Hematopoietic multipotent progenitor cell treated with erythropoietin and hydrocortisone succinate and interleukin-3 and kit ligand, for 15 days (in vitro differentiated cells): Measurements from ENCODE around the gene BAHD1.

ENCODE experiments used
- DNase-seq: peaks from one replicate; pipeline ENCODE4 v3.0.0-alpha.2; 2015; ENCODE audit warnings: low spot score

The BAHD1 gene

GRCh38 chr15:40498891-40499290, 58.1 kb downstream of the BAHD1 start:
- DNase-seq, result no peak

GRCh38 chr15:40499931-40500330, 59.2 kb downstream of the BAHD1 start:
- no peak for DNase-seq

DNA sequence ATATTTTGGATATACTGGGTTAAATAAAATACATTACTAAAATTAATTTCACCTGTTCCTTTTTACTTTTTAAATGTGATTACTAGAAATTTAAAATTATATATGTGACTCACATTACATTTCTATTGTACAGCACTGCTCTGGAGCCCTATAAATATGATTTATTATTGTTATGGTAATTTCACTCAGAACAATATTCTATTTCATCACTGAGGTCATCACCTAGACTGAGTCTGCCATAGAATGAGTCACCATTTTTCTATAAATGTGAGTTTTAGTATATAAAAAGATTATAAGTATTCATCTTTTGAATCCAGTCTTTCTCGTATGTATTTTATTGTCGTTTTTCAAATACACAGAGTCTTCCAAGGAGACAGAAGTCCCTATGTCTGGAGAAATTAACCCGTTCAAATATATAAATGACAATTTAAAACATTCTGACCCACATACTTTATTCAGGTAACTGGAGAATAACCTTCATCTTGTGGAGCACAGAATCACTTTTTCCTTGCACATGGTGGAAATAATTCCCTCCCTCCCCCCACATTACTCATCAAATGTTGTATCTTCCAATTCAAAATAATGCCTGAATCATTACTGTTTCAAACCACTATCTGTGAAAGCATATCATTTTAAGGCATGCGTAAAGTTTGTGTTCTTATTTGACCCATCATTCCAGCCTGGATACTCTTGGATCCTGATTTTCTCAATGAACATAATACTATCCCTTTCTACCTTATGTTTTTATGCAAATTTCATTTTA, 60.0 kb downstream of the BAHD1 start:
- no peak for DNase-seq

DNA sequence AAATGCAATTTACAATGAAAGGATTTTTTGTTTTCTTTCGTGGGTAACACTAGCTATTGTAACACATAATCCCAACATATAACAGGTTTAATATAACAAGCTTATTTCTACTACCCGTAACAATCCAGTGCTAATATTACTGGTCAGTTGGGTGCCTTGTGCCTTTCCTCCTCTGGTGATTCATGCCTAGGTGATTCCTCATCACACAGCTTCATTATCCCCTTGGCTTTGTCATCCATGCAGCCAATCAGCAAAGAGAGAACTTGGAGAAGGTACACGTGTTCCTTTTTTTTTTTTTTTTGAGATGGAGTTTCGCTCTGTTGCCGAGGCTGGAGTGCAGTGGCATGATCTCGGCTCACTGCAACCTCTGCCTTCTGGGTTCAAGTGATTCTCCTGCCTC, 60.7 kb downstream of the BAHD1 start:
- DNase-seq, result no peak

DNA sequence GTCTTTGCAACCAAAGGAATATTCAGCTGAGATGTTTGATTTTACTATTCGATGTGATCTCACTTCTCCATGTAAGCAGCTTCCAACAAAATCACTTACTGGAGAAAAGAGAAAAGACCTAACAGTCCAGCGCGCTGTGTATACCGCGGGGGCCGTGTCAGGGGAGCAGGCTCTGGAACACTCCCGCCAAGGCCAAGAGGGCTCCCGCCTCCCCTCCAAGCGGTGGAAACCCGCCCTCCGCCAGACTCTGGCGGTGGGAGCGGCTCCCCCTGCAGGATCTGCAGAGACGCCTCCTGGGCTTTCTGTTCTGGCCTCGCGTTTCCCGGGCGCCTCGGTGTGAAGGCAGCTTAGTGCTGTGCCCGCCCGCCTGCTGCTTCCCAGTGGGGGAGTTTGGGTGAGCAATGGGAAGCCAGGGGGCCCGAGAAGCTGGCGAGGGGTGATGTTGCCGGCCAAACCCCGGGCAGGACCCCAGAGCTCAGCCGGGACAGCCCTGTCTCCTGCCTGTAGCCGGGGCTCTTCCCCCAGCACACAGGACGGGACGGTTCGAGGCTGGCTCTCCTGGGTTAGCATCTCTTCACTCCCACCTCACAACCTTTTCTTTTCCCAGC, 66.3 kb downstream of the BAHD1 start:
- peak; percentile 56 for DNase-seq

- no peak for DNase-seq
Measured at GRCh38 chr15:40508216-40508615, 67.5 kb downstream of the BAHD1 start.

- no peak for DNase-seq
Measured at GRCh38 chr15:40510201-40510600, 69.4 kb downstream of the BAHD1 start.

DNA sequence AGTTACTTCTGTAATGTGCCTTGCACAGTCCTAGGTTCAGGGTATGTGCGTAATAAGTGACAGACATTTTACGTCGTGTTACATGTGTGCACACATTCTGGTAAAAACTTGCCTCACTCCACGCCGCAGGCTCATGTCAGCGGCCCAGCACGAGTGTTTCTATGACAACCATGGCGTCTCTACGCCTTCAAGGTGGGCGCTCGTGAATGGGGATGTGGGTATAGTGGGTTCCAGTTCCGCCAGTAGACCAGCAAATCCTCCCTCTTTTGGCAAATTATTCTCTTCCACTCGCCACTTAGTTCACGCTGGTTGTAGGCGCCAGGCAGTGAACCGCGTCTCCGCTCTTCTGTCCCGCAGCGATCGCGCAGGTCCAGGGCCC, 70.3 kb downstream of the BAHD1 start:
- DNase-seq, result no peak

DNA sequence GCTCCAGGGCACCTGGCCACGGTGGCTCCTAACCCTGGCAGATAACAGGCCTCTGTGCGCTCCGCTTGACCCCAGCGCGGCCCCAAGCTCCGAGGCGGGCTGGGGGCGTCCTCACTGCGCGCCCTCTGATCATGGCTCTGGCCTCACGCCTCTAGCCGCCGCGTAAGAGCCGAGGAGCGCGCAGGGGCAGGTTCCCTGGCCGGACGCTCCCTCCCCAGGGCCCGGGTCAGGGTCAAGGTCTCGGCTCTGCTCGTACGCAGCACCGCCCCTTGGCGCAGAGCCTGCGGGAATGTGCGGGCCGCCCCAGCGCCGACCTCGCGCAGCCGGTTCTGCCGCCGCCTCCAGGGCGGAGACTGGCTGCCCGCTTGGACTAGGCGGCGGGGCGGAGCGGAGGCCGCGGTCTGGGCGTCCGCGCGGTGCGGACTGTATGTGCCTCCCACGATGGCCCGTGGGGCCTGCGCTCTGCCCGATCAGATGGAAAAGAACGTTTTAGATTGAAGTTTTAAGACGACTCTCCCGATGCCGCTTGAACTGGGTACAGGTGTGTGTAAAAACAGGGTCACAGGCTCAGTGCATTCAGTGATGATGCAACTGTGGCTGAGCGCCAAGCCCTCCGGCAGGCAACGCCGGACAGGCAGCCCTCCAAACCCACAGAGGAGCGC, 70.8 kb downstream of the BAHD1 start:
- DNase-seq, result peak; percentile 27

DNA sequence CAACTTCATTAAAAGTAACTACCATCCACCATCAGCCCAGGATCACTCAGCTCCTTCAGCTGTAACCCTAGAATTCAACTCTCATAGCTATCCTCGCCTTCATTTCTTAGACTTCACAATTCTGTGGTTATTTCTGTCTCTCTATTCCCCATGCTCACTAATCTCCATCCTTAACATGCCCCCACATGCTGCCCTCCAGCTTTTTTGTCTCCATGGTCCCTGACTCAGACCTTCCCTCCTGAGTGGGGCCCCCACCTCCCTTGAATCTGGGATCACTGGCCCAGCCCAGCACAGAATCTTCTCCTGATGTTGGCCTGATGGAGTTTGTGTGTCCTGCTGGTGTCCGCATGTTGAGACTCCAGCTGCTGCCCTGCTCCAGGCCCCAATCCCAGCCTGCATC, 71.7 kb downstream of the BAHD1 start:
- no peak for DNase-seq

- DNase-seq, result no peak
Measured at GRCh38 chr15:40513609-40514008, 72.9 kb downstream of the BAHD1 start.

DNA sequence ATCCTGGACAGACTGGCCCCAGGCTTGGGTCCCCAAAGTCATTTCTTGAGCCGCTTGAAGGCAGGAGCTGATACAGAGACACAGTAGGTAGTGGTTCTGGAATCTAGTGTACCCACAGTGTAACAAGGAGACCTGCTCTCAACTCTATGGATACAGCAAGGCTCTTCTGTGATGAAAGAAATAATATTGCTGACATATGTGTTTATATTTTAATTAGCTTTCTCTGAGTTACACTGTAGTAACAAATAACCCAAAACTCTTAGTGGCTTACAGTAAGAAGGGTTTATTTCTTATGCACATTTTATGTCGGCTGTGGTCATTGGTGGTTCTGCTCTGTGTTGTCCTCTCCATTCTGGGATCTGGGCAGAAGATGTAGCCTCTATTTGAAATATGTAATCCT, 75.6 kb downstream of the BAHD1 start:
- no peak for DNase-seq
